Activated naive CD4-positive, alpha-beta T cell treated with anti-CD3 and anti-CD28 coated beads, Interleukin-2, amount 50 U/mL, for 16 hours (primary cell): ENCODE results near the gene RRAS2.
"Not testable (repeated sequence)": the region's sequence is repeated elsewhere in the genome, so short reads cannot be mapped to it uniquely, and the experiment has no call there.

ENCODE experiments used
- DNase-seq: peaks from one replicate; pipeline ENCODE4 v3.0.0-alpha.2; 2020

RRAS2 gene

DNA sequence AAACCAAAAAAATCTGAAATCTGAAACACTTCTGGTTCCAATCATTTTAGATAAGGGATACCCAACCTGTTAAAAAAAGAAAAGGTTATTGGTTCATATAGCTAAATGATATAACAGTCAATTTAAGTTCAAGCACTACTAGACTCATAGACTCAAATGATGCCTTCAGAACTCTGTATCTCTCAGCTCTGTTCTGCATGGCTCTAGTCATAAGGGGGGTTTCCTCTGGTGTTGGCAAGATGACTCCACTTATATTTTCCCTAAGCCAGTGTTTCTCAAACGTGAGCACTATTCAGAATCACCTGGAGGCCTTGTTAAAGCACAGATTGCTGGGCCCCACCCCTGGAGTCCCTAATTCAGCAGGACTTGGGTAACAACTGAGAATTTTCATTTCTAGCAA, 11.5 kb upstream of the RRAS2 start:
- no peak for DNase-seq

DNA sequence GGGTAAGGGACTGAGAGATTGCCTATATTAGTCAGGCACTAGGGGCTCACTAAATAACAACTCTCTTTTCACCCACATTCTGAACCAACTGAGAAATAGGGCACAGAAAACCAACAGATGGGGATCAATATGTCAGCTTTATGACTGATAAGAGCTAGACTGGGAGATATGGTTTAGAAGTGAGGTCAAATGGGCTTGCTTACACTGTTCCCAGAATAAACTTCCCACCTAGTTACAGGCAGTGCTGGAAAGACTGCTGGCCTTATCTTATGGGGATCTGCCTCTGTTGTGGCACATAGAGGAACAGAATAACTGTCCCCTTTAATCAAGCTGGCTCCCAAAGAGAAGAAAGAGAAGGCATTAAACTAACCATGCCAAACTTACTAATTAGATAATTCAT, 10.6 kb upstream of the RRAS2 start:
- no peak for DNase-seq

GRCh38 chr11:14366936-14367335, 8.0 kb upstream of the RRAS2 start:
- no peak for DNase-seq

GRCh38 chr11:14364322-14364721, 5.3 kb upstream of the RRAS2 start:
- no peak for DNase-seq

GRCh38 chr11:14362611-14363010, 3.6 kb upstream of the RRAS2 start:
- no peak for DNase-seq

DNA sequence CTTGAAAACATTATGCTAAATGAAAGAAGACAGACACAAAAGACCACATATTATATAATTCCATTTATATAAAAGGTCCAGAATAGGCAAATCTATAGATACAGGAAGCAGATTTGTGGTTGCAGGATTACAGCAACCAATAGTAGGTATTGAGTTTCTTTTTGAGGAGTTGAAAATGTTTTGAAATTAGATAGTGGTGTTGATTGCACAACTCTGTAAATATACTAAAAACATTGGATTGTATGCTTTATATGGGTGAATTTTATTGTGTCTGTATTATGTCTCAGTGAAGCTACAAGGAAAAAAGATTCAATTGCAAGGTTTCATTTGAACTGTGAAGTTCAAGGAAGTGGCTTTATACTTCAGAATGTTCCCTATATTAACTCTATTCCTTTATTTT, 3.0 kb upstream of the RRAS2 start:
- DNase-seq, result no peak

DNA sequence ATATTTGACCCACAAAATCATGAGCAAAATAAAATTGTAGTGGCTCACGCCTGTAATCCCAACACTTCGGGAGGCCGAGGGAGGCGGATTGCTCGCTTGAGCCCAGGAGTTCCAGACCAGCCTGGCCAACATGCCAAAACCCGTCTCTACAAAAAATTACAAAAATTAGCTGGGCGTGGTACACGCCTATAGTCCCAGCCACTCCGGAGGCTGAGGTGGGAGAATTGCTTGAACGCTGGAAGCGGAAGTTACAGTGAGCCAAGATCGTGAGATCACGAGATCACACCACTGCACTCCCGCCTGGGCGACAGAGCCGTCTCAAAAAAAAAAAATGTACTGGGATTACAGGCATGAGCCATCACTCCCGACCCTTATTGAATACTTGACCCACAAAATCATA, 2.0 kb upstream of the RRAS2 start:
- DNase-seq, result no peak

DNA sequence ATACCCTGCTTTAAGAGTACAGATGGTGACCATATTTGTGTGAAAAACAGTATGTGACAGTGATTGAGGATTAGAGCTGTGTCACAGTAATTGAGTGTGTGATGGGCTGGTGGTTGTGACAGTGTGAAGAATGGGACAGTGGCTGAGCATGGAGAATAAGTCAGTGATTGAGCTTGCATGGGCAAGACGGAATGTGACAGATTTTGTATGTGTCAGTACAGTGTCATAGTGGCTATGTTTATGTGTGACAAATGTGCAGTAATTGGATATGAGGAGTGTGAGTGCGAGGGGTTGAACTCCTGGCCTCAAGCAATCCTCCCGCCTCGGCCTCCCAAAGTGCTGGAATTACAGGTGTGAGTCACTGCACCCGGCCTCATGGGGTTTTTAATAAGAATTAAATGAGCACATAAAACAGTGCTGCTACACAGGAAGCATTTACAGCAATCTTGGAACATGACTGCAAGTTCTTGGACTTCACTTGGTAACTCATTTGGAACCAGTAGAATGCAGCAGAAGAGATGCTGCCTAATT, 583 bp upstream of the RRAS2 start:
- no peak for DNase-seq

GRCh38 chr11:14357881-14358728, 878 bp downstream of the RRAS2 start:
- peak; percentile 42 for DNase-seq

- no peak for DNase-seq
Measured at GRCh38 chr11:14356342-14356741, 2.6 kb downstream of the RRAS2 start.

- DNase-seq, result not testable (repeated sequence)
Measured at GRCh38 chr11:14354604-14355003, 4.4 kb downstream of the RRAS2 start.

DNA sequence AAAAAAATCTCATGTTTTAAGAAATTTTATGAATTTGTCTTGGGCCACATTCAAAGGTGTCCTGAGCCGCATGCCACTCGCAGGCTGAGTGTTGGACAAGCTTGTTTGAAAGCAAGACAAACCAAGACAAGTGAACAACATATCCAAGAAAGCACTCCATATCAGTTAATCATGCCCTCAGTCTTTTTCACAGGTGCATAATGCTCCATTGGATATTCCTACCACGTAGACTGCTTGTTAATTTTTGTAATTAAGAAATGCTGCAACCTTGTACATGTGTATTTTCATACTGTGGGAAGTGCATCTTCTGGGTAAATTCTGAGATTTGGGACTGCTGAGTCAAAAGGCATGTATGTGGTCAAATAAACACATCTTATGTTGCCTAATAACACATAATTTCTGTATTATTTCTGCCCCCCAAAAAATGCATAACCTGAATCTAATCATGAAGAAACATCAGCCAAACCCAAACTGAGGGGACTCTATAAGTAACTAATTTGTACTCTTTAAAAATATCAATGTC, 8.2 kb downstream of the RRAS2 start:
- DNase-seq, result no peak

DNA sequence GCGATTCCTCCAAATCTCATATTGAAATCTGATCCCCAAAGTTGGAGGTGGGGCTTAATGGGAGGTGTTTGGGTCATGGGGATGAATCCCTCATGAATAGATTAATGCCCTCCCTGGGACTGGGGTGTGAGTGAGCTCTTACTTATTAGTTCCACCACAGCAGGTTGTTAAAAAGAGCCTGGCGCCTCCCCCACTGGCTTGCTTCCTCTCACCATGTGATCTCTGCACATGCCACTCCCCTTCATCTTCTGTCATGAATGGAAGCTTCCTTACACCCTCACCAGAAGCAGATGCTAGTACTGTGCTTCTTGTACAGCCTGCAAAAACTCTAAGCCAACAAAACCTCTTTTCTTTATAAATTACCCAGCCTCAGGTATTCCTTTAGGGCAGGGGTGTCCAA, 8.8 kb downstream of the RRAS2 start:
- no peak for DNase-seq

GRCh38 chr11:14347991-14348390, 11.0 kb downstream of the RRAS2 start:
- DNase-seq, result no peak

- DNase-seq, result no peak
Measured at GRCh38 chr11:14347494-14347893, 11.5 kb downstream of the RRAS2 start.

DNA sequence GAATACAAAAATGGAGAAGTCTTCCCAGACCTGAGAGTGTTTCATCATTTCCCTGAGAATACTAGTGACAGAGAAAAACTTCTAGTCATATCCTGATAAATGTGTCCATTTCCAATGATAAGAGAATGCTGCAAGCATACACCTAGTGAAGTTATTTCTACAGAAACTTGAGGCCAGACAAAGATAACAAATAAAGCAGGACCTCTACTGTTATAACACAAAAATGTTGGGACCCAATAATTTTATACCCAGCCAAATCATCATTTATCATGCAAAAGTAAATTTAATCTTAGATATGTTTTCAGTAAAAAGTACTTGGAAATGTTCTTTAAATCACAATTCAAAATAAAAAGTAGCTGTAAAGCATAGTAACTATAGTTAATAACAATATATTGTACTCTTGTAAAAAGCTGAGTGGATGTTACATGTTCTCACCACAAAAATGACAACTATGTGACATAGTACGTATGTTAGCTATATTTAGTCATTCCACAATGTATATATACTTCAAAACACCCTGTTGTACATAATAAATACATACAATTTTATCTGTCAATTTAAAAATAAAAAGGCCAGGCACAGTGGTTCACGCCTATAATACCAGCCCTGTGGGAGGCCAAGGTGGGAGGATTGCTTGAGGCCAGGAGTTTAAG, 12.6 kb downstream of the RRAS2 start:
- no peak for DNase-seq

DNA sequence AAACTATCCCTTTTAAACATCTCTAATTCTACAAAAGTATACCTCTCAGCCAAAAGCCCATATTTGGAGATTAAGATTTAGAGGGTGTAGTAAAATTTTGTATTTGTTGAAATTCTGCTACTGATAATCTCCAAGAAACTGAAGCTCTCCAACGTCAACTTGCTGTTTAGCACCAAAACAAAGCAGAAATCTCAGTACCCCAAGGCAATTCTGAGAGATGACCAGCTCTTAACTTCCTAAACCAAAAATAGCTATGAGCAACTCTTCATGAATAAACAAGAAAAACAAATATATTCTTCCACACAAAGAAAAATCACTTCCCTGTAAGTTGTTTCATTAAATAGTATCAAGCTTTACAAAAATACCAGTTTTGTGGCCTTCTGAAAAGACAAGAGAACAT, 13.3 kb downstream of the RRAS2 start:
- DNase-seq, result no peak

DNA sequence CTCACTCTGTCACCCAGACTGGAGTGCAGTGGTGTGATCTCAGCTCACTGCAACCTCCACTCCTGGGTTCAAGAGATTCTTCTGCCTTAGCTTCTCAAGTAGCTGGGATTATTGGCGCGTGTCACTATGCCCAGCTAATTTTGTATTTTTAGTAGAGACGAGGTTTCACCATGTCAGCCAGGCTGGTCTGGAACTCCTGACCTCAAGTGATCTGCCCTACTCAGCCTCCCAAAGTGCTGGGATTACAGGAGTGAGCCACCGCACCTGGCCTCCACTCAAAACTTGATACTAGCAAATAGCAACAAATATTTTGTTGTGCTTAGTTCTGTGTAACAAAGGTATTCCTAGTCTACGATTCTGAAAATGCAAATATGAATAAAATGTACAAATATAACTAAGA, 14.0 kb downstream of the RRAS2 start:
- not testable (repeated sequence) for DNase-seq

DNA sequence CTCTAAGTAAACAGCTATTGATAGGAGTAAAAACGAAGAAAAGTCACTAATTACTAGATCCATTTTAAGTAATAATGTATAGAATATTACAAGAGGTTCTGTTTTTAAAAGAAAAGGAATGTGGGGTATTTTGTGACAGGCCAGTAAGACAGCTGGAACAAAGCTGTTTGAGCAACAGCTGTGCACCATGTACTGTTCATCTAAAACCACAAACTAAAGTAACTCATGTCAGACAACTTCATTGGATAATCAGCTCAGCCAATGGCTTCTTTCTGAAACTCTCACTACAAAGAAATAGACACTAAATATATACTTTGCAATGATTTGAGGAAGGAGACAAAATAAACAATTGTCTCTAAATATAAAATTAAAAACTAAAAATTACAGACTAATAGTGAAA, 16.1 kb downstream of the RRAS2 start:
- no peak for DNase-seq

DNA sequence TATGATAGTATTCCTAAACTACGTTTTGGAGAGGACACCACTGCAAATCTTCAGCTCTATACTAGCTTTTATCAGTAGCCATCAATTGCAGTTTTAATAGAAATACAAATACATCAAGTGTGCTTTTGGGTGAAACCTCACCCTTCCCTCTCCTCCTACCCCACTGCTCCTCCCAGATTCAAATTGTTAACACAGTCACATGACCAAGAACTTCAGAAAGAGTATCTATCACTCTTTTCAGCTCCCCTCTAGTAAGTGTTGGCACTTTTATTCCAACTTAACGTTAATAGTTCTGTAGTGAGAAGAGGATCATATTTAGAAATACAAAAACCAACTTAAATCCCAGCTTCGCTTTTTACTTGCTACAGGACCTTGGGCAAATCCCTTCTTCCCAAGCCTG, 17.0 kb downstream of the RRAS2 start:
- DNase-seq, result no peak

DNA sequence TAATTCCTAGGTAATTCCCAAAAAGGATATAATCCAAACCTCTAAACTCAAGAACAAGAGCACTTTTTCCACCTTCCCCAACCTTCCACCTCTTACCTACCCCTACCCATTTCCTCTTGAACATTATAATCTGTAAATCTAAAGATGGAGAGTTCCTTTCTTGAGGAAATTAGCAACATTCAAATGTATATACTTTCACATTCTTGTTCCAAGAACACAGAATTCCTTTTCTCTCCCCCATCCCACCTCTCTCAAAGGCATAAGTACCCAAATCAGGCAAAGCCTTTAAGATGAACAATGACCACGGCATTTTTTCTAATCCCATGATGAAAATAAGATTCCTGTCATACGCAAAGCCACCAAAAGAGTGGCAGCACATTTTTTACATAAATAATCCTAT, 18.3 kb downstream of the RRAS2 start:
- no peak for DNase-seq

DNA sequence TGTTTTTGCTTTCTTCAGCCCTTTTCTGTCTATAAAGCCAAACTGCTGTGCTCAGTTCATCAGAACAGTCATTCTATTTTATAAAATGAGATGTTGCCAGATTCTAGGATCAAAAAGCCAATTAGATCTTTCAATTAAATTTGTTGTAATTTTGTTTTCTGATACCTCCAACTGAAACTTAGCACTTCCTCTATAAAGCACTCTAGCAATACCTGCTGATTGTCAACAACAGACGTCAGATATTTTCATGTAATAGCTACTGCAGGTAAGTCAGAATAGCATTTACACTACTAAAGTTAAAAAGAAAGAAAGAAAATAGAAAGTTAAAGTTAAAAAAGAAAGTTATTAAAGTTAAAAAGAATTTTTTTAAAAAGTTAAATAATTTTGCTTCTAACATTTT, 19.6 kb downstream of the RRAS2 start:
- DNase-seq, result no peak

DNA sequence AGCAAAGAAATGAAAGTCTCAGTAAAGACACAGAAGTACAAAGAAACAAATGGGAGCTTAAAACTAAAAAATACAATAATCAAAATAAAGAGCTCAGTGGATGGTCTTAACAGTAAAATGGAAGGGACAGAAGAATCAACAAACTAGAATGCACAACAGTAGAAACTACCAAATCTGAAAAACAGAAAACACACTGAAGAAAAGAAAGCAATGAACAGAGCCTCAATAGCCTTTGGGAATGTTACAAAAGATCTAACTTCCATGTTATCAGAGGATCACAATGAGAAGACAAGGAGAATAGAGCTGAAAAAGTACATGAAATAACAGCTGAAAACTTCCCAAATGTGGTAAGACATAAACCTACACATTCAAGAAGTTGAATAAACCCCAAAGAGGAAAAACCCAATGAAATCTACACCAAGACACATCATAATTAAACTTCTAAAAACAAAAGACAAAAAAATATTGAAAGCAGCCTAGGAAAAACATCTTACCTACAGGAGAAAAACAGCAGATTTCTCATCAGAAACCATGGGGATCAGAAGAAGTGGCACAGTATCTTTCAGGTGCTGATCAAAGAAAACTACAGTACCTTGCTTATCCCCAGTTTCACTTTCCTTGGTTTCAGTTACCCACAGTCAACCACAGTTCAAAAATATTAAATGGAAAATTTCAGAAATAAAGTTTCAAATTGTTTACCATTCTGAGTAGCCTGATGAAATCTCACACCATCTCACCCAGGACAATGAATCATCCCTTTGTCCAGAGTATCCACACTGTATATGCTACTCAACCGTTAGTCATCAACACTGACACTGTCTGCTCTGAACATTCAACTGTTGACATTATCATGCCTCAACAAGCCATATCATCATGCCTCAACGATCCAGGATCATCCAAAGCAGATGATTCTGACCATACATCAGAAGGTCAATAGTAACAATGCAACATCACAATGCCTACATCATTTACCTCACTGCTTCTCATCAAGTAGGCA, 22.2 kb downstream of the RRAS2 start:
- no peak for DNase-seq
